ENCODE data around the gene PLPPR3.

Gene PLPPR3

GRCh38 chr19:853014-853585 is 31.3 kb upstream of the PLPPR3 start:
- H3K9me3 ChIP-seq (ENCODE audit: control insufficient read depth, insufficient read depth, low read depth, low read length): no peaks in the 10 kb centered on the region
- H3K27ac ChIP-seq (ENCODE audit: extremely low read depth, low read depth, low read length): no peak overlapping the region
- CTCF ChIA-PET: no interaction called here
- TF ChIP-seq ZNF777 (tag by site-specific recombination; IDR thresholded peaks at IDR 0.05; ENCODE audit: borderline replicate concordance) (no peak), BCL11B (tag by site-specific recombination; IDR thresholded peaks at IDR 0.05; ENCODE audit: low read depth) (no peak), ZNF776 (tag by site-specific recombination; IDR thresholded peaks at IDR 0.05; ENCODE audit: borderline replicate concordance) (no peak), ZBTB6 (tag by site-specific recombination; IDR thresholded peaks at IDR 0.05) (no peak), KLF9 (tag by site-specific recombination; IDR thresholded peaks at IDR 0.05; ENCODE audit: low read depth) (no peak), ZNF146 (tag by site-specific recombination; IDR thresholded peaks at IDR 0.05) (no peak), KLF16 (tag by site-specific recombination; IDR thresholded peaks at IDR 0.05) (no peak), PRDM1 (tag by site-specific recombination; IDR thresholded peaks at IDR 0.05) (no peak), SCRT2 (tag by site-specific recombination; IDR thresholded peaks at IDR 0.05) (no peak), INSM2 (tag by site-specific recombination; IDR thresholded peaks at IDR 0.05) (no peak), ZNF155 (tag by site-specific recombination; IDR thresholded peaks at IDR 0.05) (no peak), ZNF114 (tag by site-specific recombination; IDR thresholded peaks at IDR 0.05) (no peak), ZXDB (tag by site-specific recombination; IDR thresholded peaks at IDR 0.05) (no peak), PRDM2 (tag by site-specific recombination; IDR thresholded peaks at IDR 0.05; ENCODE audit: borderline replicate concordance) (no peak), ZNF596 (tag by site-specific recombination; IDR thresholded peaks at IDR 0.05) (no peak), ZNF169 (tag by site-specific recombination; IDR thresholded peaks at IDR 0.05) (no peak), ZNF112 (tag by site-specific recombination; IDR thresholded peaks at IDR 0.05) (no peak), ZNF639 (tag by site-specific recombination; IDR thresholded peaks at IDR 0.05) (no peak), ZNF133 (tag by site-specific recombination; IDR thresholded peaks at IDR 0.05) (no peak)
- POLR2A ChIA-PET: no interaction called here
- H3K4me3 ChIP-seq (ENCODE audit: low read depth, low read length): no peak overlapping the region
- no peaks in the 10 kb centered on the region for H3K4me1 ChIP-seq (ENCODE audit: control insufficient read depth, insufficient read depth, low read length)
- no peaks in the 10 kb centered on the region for H3K36me3 ChIP-seq (ENCODE audit: control insufficient read depth in 2 of 2, insufficient read depth in 1 of 2, low read length in 2 of 2)

Measured in HEK293 (cell line).